ENCODE results near the gene REPS2.

The REPS2 gene

DNA sequence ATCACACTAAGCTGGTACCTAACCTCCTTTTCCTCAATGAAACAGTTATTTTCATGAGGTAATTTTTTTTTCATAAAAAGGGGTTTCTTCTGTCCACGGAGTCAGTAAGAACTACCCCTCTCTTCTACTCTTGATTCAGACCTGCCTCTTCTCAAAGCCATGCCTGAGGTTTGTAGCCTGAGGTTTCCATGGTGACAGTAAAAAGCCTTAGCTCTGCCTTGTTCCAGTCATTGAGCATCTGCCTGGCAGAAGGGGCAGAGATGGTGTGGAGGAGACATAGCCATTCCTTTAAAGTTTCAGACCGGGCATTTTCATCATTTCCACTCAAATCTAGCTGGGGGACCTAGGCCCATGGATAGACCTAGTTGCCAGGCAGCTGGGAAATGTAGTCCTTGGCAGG lies 135.5 kb downstream of the REPS2 start:
- no peak for DNase-seq (ENCODE audit: low read depth in 2 of 2)

DNA sequence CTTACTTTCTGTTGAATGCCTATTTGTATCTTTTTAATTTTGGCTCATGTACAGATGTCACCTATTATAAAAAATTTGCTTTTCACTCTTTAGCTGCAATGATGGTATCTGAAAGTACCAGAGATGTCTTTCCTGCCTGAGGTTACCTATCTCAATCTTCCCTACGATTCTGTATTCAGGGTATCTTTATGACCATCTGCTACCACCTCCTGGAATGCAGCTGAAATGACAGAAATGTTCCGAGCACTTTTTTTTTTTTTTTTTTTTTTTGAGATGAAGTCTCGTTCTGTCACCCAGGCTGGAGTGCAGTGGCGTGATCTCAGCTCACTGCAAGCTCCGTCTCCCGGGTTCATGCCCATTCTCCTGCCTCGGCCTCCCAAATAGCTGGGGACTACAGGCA lies 136.4 kb downstream of the REPS2 start:
- DNase-seq (ENCODE audit: low read depth in 2 of 2), result no peak

DNA sequence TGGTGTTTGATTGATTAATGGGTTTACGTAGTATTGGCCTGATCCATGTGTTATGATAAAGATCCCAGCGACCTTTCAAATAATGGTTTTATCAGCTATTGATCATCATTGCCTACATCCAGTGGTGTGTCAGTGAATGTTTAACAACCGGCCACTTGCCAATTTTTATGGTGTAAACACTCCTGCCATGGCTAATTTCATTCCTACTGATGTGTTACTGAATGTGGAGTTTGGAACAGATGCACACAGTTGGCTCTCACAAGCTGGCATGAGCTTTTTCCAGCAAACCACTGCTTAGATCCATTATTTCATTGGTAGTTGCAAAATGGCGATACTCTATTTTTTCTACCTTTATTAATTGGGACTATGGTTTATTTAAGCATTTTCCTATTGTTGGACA lies 139.9 kb downstream of the REPS2 start:
- no peak for DNase-seq (ENCODE audit: low read depth in 2 of 2)

DNA sequence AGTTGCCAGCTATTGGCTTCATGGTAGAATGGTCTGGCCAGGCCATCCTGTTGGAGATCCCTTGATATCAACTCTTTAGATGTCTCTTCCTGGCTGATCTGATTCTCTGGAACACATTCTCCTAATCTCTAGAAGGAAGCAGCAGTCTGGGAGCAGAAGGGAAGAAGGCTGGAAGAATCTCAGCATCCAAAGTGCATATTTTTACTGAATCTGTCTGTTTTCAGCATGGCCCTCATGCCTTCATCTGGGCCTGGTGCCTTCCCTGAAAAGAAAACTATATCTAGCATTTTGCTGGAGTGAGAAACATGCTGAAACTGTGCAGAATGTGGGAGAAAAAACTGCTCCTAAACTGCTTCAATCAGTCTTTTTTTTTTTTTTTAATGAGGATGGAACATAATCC lies 148.7 kb downstream of the REPS2 start:
- DNase-seq (ENCODE audit: low read depth in 2 of 2), result no peak

DNA sequence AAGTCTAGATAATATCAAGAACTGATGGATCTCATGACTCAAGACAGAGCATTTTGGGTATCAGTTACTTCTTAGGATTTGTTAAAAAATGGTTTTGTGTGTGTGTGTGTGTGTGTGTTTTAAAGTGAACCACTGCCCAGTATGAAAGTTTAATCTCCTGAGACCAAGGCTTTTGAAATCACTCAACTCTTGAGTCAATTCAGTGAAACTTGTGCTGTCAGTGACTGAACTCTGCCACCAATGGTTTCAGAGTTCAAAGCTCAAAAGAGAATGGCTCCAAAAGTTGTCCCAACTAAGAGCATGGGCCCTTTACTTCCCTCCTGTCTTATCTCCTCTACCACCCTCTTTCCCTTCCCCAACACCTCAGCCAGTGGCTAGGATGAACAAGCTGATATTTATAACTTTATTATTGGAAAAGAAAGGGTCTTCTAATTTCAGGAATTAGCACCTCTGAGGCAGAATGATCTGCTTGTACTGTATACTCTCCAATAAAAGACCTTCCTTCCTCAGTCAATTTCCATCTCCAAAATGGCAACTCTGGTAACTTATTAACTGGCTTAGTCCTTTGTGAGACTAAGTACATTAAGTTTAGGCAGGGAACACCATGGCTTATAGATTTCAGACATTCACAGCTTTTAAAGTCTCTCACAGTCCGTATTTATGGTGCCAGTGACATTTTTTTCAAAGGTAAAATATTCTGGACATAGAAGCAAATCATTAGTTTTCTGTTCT lies 152.2 kb downstream of the REPS2 start:
- DNase-seq (ENCODE audit: low read depth in 2 of 2), result no peak

DNA sequence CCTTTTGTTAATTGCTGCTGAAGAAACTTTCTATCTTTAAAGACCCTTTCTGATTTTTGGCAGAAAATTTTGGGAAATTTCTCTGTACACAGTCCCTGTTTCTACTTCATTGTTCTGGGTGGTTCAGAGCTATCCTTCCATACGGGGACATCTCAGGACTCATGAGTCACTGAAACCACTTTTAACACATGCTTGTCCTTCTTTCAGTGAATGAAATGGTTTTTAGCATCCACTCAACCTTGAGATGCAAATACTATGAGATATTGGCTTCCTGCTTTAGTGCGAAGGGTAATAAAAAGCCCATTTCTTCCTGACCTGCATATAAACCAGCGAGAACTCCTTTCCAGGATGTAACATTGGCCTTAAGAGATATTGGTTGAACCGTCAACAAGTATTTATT lies 158.0 kb downstream of the REPS2 start:
- DNase-seq (ENCODE audit: low read depth in 2 of 2), result no peak

DNA sequence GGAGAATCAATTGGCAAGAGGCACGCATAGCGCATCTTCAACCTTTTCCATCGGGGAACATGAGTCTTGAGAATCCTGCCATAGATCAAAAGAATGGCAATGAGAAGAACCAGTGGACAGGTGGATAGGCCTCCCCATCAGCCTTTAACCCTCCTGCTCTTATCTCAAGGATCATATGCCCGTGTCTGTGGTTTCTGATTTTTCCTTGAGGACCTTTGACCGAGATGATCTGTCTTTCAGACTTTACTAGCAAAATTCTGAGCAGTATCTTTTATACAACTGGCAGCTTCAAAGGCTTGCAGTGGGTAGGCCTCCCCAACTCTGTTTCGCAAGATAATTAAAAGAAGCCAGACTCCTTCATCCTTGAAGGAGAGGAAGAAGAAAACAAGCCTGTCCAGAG lies 174.4 kb downstream of the REPS2 start:
- DNase-seq (ENCODE audit: low read depth in 2 of 2), result no peak

DNA sequence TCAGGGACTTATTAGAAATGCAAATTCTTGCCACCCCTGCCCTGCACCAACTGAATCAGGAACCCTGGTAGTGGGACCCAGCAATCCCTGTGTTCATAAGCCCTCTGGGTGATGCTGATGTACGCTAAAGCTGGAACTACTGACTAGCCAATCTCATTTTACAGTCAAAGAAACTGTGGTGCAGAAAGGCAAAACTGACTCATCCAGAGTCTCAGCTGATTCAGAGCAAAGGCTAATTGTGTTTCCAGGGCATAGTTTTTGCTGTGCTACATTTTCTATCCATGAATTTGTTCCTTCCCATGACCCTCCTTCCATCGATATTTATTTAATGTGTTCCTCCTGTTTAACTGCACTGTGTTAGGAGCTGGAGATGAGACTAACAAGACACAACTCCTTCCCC lies 207.5 kb downstream of the REPS2 start:
- no peak for DNase-seq (ENCODE audit: low read depth in 2 of 2)

DNA sequence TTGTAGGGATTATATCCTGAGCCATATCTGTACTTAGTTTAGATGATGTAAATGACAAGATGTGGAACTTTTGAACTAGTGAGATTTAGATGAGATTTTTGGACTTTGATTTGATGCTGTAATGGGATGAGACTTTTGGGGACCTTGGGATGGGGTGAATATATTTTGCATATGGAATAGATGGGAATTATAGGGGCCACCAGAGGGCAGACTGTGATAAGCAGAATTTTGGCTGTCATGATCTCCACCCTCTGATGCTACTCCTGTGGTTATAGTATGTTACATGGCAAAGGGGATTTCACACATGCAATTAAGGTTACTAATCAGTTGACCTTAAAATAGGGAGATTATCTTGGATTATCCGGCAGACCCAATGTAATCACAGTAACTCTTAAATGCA lies 214.5 kb downstream of the REPS2 start:
- DNase-seq (ENCODE audit: low read depth in 2 of 2), result no peak

DNA sequence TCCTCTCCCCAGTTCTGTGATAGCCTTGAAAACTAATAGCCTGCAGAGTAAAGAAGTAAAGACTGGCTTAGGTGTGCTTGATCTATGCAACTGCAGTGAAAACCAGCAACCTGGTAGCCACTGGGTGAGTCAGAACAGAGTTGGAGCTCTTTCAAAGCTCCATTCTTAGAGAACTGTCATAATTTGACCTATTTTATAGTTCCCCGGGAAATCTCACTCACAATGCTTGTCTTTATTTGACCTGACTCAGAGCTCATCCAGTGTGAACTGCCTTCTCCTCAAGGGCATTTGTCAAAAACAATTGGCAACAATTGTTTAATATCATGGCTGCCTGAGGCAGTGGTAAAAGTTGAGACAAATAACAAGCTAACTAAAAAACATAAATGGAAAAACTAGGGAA lies 215.5 kb downstream of the REPS2 start:
- no peak for DNase-seq (ENCODE audit: low read depth in 2 of 2)

DNA sequence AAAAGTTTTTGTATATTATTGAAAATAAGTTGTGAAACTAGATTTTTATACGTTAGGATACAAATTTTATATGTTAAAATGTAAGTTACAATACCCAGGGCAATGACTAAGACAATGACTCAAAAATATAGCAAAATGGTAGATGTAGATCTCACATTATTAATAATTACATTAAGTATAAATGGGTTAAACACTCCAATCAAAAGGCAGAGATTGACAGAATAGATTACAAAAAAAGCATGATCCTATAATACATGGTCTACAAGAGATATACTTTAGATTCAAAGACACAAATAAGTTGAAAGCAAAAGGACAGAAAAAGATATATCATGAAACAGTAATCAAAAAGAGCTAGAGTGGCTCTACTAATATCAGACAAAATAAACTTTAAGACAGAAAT lies 217.6 kb downstream of the REPS2 start:
- DNase-seq (ENCODE audit: low read depth in 2 of 2), result no peak

DNA sequence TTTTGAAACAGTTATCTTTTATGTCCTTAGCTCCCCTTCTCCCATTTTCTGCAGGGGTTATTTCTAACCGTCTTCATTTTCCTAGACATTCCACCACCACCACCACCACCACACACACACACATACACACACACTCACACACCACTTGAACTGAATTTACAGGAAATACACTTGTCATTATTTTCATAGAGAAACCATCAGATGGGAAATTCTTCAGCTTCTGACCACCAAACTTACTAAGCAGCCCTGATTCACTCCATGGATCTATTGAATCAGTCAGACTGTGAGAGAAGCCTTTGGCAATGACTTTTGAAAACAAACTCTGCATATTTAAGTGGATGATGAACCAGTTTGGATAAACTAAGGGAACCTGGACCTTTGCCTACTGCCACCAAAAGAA lies 218.5 kb downstream of the REPS2 start:
- DNase-seq (ENCODE audit: low read depth in 2 of 2), result no peak

DNA sequence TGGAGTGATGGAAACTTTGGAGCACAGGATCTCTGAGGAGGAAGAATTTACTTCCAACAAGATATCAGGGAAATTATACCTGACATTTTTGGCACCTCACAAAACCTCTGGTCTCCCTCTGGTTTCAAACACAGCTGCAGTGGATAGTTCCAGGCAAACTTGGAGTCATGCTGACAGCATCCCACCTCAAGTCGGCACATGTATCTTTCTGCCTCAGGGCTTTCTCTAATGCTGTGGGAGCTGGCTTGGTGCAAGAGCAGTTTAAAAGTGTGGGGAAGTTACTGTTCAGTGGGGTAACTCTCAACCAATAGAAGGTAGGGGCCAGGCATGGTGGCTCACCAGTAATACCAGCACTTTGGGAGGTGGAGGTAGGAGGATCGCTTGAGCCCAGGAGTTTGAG lies 221.5 kb downstream of the REPS2 start:
- DNase-seq (ENCODE audit: low read depth in 2 of 2), result no peak

DNA sequence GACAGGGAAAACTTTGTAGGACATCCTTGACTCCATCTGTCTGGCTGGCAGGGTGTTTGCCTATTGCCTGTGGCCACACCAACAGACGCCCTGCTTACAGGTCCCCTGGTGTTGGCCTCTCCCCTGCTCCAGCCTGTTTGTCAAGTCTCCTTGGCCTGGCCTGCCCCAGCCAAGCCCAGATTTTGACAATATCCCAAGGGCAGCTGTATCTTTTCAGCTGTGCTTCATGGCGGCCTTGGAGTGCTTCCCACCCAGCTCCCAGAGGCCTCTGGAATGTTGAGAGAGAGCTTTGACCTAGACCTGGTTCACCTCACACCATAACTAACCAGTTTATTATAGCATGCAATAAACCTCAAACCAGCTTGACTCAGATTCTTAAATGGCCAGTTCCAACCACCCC lies 224.5 kb downstream of the REPS2 start:
- DNase-seq (ENCODE audit: low read depth in 2 of 2), result no peak

DNA sequence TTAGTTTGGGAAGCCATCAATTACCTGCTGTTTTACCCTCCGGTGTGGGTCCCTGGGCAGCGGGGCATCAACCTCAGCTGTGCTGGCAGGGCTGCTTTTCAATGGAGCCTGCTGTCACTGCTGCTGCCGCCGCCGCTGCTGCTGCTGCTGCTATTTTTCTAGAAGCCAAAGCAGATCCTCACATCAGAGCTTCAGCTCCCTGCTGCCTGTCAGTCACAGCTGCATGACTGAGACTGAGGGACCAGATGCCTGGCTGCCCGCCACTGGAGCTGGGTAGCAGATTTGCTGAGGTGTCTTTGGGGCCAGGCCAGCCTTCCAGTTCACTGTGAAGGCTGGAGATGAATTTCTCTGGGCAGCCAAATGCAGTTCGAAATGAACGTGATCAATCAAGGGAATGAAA lies 228.2 kb downstream of the REPS2 start:
- DNase-seq (ENCODE audit: low read depth in 2 of 2), result no peak

DNA sequence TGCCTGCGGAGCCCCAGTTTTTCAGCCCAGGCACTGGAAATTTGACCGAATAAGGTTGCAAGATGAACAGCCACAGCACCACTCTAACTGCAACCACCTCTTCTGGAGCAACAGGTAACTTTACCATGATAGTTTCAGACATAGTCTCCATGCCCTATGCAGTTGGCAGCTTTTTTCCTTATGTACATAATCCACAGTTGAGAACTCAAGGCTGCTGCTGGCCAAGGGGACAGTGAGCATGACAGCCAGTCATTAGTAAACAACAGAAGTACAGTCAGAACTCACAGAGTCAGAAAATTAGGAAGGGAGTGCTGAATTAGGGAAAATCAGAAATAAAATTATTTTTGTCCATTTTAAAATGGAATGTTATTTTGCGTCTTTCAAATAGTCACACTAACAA lies 235.9 kb downstream of the REPS2 start:
- no peak for DNase-seq (ENCODE audit: low read depth in 2 of 2)

DNA sequence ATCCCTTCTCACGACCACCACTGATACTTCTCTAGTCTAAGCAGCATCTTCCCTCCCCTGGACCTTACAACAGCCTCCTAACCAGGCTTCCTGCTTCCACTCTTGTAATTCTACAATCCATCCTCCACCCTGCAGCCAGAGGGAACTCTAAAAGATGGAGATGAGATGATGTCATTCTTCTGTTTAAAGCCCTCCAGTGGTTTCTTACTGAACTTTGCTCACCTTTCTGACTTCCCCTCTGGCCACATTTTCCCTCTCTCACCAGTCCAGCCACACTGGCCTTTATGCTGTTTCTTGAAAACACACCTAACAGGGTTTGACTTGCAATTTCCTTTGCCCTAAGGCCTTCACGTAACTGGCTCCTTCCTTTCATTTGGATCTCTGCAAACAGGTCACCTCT lies 237.1 kb downstream of the REPS2 start:
- DNase-seq (ENCODE audit: low read depth in 2 of 2), result no peak

DNA sequence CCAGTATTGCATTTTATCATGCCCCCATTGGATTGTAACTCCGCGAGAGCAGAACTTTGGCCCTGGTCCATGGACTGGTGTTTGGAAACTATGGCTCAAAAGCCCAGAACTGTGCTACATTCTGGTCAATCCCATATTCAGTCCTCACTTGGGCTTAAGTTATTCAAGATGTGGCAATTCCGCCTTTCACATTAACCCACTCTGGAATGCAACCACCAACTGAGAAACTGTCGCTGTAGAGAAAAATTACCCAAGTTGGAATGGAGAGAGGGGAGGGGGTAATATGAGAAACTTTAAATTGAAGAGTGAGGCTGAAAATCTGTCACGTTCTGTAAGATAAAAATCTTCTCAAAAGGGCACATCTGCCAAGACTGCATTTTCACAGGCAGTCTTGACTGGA lies 239.0 kb downstream of the REPS2 start:
- no peak for DNase-seq (ENCODE audit: low read depth in 2 of 2)

DNA sequence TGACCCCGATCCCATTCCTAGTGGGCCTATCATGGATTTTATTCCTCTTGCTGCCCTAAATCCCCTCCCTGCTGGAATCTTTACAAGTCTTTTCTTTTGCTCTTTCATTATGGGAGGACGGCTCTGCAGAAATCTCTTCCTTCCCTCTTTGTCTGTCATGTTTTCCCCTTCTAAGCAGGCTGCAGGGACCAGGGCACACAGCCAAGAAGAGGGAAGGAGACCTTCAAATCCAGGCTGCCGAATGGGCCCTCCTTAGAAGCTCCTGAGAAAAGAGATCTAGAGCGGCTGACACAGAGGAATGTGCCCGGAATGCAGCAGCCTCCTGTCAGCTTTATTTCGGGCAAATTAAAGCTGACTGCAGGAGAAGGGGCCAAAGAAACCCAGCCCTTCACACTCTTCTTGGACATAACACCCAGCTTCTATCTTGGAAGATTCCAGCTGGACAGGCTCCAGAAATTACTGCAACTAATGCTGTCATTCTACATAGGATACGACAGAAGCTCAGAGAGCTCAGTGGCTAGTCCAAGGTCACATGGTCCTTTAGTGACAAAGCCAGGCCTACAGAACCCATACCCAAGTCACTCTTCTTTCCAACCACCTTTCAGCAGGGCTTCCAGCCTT lies 240.8 kb downstream of the REPS2 start:
- DNase-seq (ENCODE audit: low read depth in 2 of 2), result no peak

DNA sequence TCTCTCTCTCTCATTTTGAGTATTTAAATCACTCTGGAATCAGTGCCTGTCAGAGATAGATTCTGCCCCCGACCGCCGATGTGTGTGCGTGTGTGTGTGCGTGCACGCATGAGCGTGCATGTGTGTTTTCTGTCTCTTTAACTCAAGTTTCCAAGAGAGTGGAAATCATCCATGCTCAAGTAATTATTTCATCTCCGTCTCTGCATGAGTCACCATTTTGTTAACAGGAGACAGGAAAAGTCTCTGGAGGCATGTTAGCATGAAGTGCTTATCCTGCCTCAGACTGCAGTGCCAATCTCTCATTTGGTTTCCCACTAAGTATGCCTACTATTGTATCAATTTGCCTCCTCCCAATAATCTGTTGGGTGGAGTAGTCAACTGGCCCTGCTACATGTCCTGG lies 245.6 kb downstream of the REPS2 start:
- DNase-seq (ENCODE audit: low read depth in 2 of 2), result no peak
